GF-D8 (cell line): Measurements from ENCODE around the gene DUSP6.

Experiments
- DNase-seq: peaks from one replicate; lab custom pipeline; 2025; lab: John Stamatoyannopoulos, UW

DUSP6 gene

GRCh38 chr12:89373763-89374572 is 21.7 kb upstream of the DUSP6 start:
- no peak for DNase-seq

- DNase-seq, result no peak
Observed at GRCh38 chr12:89372584-89373370, 20.5 kb upstream of the DUSP6 start.

GRCh38 chr12:89370850-89371249 is 18.5 kb upstream of the DUSP6 start:
- DNase-seq, result no peak

- no peak for DNase-seq
Observed at GRCh38 chr12:89370421-89370831, 18.1 kb upstream of the DUSP6 start.

- no peak for DNase-seq
Observed at GRCh38 chr12:89369166-89369565, 16.9 kb upstream of the DUSP6 start.

- no peak for DNase-seq
Observed at GRCh38 chr12:89368391-89368790, 16.1 kb upstream of the DUSP6 start.

GRCh38 chr12:89366676-89367364 is 14.5 kb upstream of the DUSP6 start:
- no peak for DNase-seq

- DNase-seq, result no peak
Observed at GRCh38 chr12:89364631-89365030, 12.3 kb upstream of the DUSP6 start.

GRCh38 chr12:89364058-89364457 is 11.8 kb upstream of the DUSP6 start:
- no peak for DNase-seq

GRCh38 chr12:89363582-89363981 is 11.3 kb upstream of the DUSP6 start:
- DNase-seq, result no peak

GRCh38 chr12:89363084-89363483 is 10.8 kb upstream of the DUSP6 start:
- DNase-seq, result no peak

- DNase-seq, result no peak
Observed at GRCh38 chr12:89359615-89360014, 7.3 kb upstream of the DUSP6 start.

- no peak for DNase-seq
Observed at GRCh38 chr12:89358805-89359204, 6.5 kb upstream of the DUSP6 start.

- DNase-seq, result no peak
Observed at GRCh38 chr12:89357297-89357730, 5.0 kb upstream of the DUSP6 start.

- DNase-seq, result no peak
Observed at GRCh38 chr12:89356069-89356665, 3.9 kb upstream of the DUSP6 start.

- DNase-seq, result no peak
Observed at GRCh38 chr12:89355243-89356068, 3.2 kb upstream of the DUSP6 start.

GRCh38 chr12:89354612-89355067 is 2.3 kb upstream of the DUSP6 start:
- DNase-seq, result no peak

- peak; percentile 66 for DNase-seq
Observed at GRCh38 chr12:89353823-89354611, 1.7 kb upstream of the DUSP6 start.

- DNase-seq, result no peak
Observed at GRCh38 chr12:89353188-89353822, 1.0 kb upstream of the DUSP6 start.

- no peak for DNase-seq
Observed at GRCh38 chr12:89352242-89352491, 134 bp downstream of the DUSP6 start.
